ENCODE data around the gene IRAK3.

Gene IRAK3

GRCh38 chr12:66244446-66244845, 55.4 kb downstream of the IRAK3 start:
- TF ChIP-seq, protein P1, sequence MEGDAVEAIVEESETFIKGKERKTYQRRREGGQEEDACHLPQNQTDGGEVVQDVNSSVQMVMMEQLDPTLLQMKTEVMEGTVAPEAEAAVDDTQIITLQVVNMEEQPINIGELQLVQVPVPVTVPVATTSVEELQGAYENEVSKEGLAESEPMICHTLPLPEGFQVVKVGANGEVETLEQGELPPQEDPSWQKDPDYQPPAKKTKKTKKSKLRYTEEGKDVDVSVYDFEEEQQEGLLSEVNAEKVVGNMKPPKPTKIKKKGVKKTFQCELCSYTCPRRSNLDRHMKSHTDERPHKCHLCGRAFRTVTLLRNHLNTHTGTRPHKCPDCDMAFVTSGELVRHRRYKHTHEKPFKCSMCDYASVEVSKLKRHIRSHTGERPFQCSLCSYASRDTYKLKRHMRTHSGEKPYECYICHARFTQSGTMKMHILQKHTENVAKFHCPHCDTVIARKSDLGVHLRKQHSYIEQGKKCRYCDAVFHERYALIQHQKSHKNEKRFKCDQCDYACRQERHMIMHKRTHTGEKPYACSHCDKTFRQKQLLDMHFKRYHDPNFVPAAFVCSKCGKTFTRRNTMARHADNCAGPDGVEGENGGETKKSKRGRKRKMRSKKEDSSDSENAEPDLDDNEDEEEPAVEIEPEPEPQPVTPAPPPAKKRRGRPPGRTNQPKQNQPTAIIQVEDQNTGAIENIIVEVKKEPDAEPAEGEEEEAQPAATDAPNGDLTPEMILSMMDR (conservative IDR thresholded peaks at IDR 0.05; ENCODE audit: low read depth, low read length): no peak
- no peak overlapping the region for H3K4me3 ChIP-seq (ENCODE audit: low read length)
- no peak for DNase-seq (ENCODE audit: low read depth)

DNA sequence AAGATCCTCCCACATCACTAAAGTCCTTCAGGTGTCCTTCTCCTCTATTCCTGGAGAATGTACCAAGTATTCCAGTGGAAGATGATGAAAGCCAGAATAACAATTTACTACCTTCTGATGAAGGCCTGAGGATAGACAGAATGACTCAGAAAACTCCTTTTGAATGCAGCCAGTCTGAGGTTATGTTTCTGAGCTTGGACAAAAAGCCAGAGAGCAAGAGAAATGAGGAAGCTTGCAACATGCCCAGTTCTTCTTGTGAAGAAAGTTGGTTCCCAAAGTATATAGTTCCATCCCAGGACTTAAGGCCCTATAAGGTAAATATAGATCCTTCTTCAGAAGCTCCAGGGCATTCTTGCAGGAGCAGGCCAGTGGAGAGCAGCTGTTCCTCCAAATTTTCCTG, 58.7 kb downstream of the IRAK3 start:
- no peak for DNase-seq (ENCODE audit: low read depth)
- TF ChIP-seq, protein P1 (conservative IDR thresholded peaks at IDR 0.05; ENCODE audit: low read depth, low read length): no peak
- no peak overlapping the region for H3K4me3 ChIP-seq (ENCODE audit: low read length)

- H3K4me3 ChIP-seq (ENCODE audit: low read length): no peak overlapping the region
- DNase-seq (ENCODE audit: low read depth): no peak
- TF ChIP-seq, protein P1 (conservative IDR thresholded peaks at IDR 0.05; ENCODE audit: low read depth, low read length): no peak
Observed at GRCh38 chr12:66251049-66251448, 62.0 kb downstream of the IRAK3 start.

DNA sequence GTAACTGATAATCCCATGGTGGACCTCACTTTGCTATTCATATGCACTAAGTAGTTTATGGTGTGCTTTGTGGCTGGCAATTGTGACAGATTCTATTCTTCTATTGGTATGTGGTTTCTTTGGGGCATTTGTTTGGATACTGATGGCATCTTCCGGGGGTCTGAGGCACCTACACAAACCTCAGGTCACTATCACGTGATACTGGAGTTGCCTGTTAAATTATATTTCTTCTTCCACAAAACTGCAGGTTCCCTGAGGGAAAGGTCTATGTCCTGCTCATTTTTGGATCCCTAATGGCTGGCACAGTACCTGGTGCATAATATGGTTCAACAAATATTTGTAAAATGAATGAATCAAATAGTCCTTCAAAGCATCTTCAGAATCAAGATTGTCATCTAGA, 63.8 kb downstream of the IRAK3 start:
- TF ChIP-seq, protein P1 (conservative IDR thresholded peaks at IDR 0.05; ENCODE audit: low read depth, low read length): no peak
- no peak for DNase-seq (ENCODE audit: low read depth)
- no peak overlapping the region for H3K4me3 ChIP-seq (ENCODE audit: low read length)

DNA sequence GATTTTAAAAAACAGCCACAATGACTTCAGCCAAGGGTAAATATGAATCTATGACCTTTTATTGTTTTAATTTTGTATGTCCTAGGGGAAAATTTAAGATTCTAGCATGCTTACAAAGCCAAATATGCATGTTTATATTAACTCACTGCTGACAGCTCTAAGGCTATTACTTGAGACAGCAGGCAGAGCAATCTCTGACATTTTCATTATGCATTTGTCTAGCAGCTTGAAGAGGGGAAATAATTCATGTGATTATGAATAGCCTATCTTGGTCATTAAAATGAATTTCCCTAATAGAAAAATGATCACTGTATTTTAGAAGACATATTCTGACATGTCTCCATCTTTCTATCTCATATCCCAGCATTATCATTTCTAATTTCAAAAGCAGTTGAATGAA, 66.7 kb downstream of the IRAK3 start:
- no peak for DNase-seq (ENCODE audit: low read depth)
- TF ChIP-seq, protein P1 (conservative IDR thresholded peaks at IDR 0.05; ENCODE audit: low read depth, low read length): no peak

GRCh38 chr12:66258011-66258410, 69.0 kb downstream of the IRAK3 start:
- no peak for DNase-seq (ENCODE audit: low read depth)
- TF ChIP-seq, protein P1 (conservative IDR thresholded peaks at IDR 0.05; ENCODE audit: low read depth, low read length): no peak
- no peak overlapping the region for H3K4me3 ChIP-seq (ENCODE audit: low read length)

More for the DNA sequence above, 66.7 kb downstream of the IRAK3 start:
- no peak overlapping the region for H3K4me3 ChIP-seq (ENCODE audit: low read length)

GRCh38 chr12:66262737-66263136, 73.7 kb downstream of the IRAK3 start:
- no peak for DNase-seq (ENCODE audit: low read depth)
- H3K4me3 ChIP-seq (ENCODE audit: low read length): no peak overlapping the region
- TF ChIP-seq, protein P1 (conservative IDR thresholded peaks at IDR 0.05; ENCODE audit: low read depth, low read length): no peak
